ENCODE measurements around the gene EML3.

The EML3 gene

GRCh38 chr11:62603776-62604299 lies 8.7 kb downstream of the EML3 start:
- DNase-seq (ENCODE audit: insufficient read length) (no peak), FAIRE-seq (no peak)
- TF ChIP-seq POLR2AphosphoS5 (IDR thresholded peaks at IDR 0.05; ENCODE audit: low read depth, low read length) (no peak), TAF1 (IDR thresholded peaks at IDR 0.05; ENCODE audit: borderline replicate concordance, low read depth, low read length) (no peak), POLR2A (IDR thresholded peaks at IDR 0.05; ENCODE audit: low read depth, low read length) (no peak)

GRCh38 chr11:62603072-62603408 lies 9.5 kb downstream of the EML3 start:
- no peak for TF ChIP-seq TAF1 (IDR thresholded peaks at IDR 0.05; ENCODE audit: borderline replicate concordance, low read depth, low read length)
- no peak for TF ChIP-seq POLR2A (IDR thresholded peaks at IDR 0.05; ENCODE audit: low read depth, low read length)
- no peak for TF ChIP-seq POLR2AphosphoS5 (IDR thresholded peaks at IDR 0.05; ENCODE audit: low read depth, low read length)
- FAIRE-seq: no peak
- no peak for DNase-seq (ENCODE audit: insufficient read length)

- FAIRE-seq: no peak
- DNase-seq (ENCODE audit: insufficient read length): peak; percentile 33
- TF ChIP-seq POLR2A (IDR thresholded peaks at IDR 0.05; ENCODE audit: low read depth, low read length): no peak
Measured at GRCh38 chr11:62602141-62603071, 10.2 kb downstream of the EML3 start.

GRCh38 chr11:62601372-62602140 lies 11.0 kb downstream of the EML3 start, which contains the start of gene MTA2:
Gene MTA2 (minus strand): TSS chr11:62601865. CDS start chr11:62601450, 415 bp downstream.
- FAIRE-seq: peak; percentile 99
- peak; percentile 95 for DNase-seq (ENCODE audit: insufficient read length)
- TF ChIP-seq POLR2A (IDR thresholded peaks at IDR 0.05; ENCODE audit: low read depth, low read length) (peak; percentile 82), TAF1 (IDR thresholded peaks at IDR 0.05; ENCODE audit: borderline replicate concordance, low read depth, low read length) (0 out of 2 replicates have a peak, but pooled peaks have one; percentile 46), POLR2AphosphoS5 (IDR thresholded peaks at IDR 0.05; ENCODE audit: low read depth, low read length) (peak; percentile 71)

- no peak; the same call in 1 of the 2 replicates for TF ChIP-seq POLR2AphosphoS5 (IDR thresholded peaks at IDR 0.05; ENCODE audit: low read depth, low read length)
- no peak for TF ChIP-seq TAF1 (IDR thresholded peaks at IDR 0.05; ENCODE audit: borderline replicate concordance, low read depth, low read length)
- TF ChIP-seq POLR2A (IDR thresholded peaks at IDR 0.05; ENCODE audit: low read depth, low read length): no peak
- FAIRE-seq (peak; percentile 33), DNase-seq (ENCODE audit: insufficient read length) (peak; percentile 39)
Measured at GRCh38 chr11:62601122-62601371, 11.5 kb downstream of the EML3 start.

- TF ChIP-seq POLR2AphosphoS5 (IDR thresholded peaks at IDR 0.05; ENCODE audit: low read depth, low read length): no peak; the same call in 1 of the 2 replicates
- no peak for TF ChIP-seq TAF1 (IDR thresholded peaks at IDR 0.05; ENCODE audit: borderline replicate concordance, low read depth, low read length)
- TF ChIP-seq POLR2A (IDR thresholded peaks at IDR 0.05; ENCODE audit: low read depth, low read length): no peak; the same call in 1 of the 2 replicates
- FAIRE-seq (peak; percentile 86), DNase-seq (ENCODE audit: insufficient read length) (no peak)
Measured at GRCh38 chr11:62600367-62601121, 12.0 kb downstream of the EML3 start.

- TF ChIP-seq POLR2A (IDR thresholded peaks at IDR 0.05; ENCODE audit: low read depth, low read length) (peak; percentile 35), TAF1 (IDR thresholded peaks at IDR 0.05; ENCODE audit: borderline replicate concordance, low read depth, low read length) (no peak)
- FAIRE-seq (peak; percentile 82), DNase-seq (ENCODE audit: insufficient read length) (no peak)
Measured at GRCh38 chr11:62599901-62600300, 12.7 kb downstream of the EML3 start.

GRCh38 chr11:62599069-62599696 lies 13.4 kb downstream of the EML3 start:
- peak; percentile 99 for FAIRE-seq
- DNase-seq (ENCODE audit: insufficient read length): peak; percentile 96

GRCh38 chr11:62595124-62595523 lies 17.5 kb downstream of the EML3 start:
- DNase-seq (ENCODE audit: insufficient read length) (no peak), FAIRE-seq (no peak)
- TF ChIP-seq TAF1 (IDR thresholded peaks at IDR 0.05; ENCODE audit: borderline replicate concordance, low read depth, low read length) (no peak), POLR2A (IDR thresholded peaks at IDR 0.05; ENCODE audit: low read depth, low read length) (no peak), POLR2AphosphoS5 (IDR thresholded peaks at IDR 0.05; ENCODE audit: low read depth, low read length) (no peak)

More at GRCh38 chr11:62599069-62599696, 13.4 kb downstream of the EML3 start:
- TF ChIP-seq POLR2AphosphoS5 (IDR thresholded peaks at IDR 0.05; ENCODE audit: low read depth, low read length) (peak; percentile 77), TAF1 (IDR thresholded peaks at IDR 0.05; ENCODE audit: borderline replicate concordance, low read depth, low read length) (no peak), POLR2A (IDR thresholded peaks at IDR 0.05; ENCODE audit: low read depth, low read length) (peak; percentile 33; the same call in 1 of the 2 replicates)

- no peak for TF ChIP-seq TAF1 (IDR thresholded peaks at IDR 0.05; ENCODE audit: borderline replicate concordance, low read depth, low read length)
- TF ChIP-seq POLR2AphosphoS5 (IDR thresholded peaks at IDR 0.05; ENCODE audit: low read depth, low read length): peak; percentile 45; the same call in 1 of the 2 replicates
- TF ChIP-seq POLR2A (IDR thresholded peaks at IDR 0.05; ENCODE audit: low read depth, low read length): 0 out of 2 replicates have a peak, but pooled peaks have one; percentile 39
- DNase-seq (ENCODE audit: insufficient read length) (peak; percentile 60), FAIRE-seq (peak; percentile 92)
Measured at GRCh38 chr11:62593434-62594044, 19.0 kb downstream of the EML3 start.

All from GM12892 (cell line).